ENCODE measurements around the gene CD44. TPM values are rescaled to one million over a fixed set of nuclear protein-coding genes. Genes with fewer than 3 reads are reported as not detected.
A peak's percentile ranks its signal among the peaks of the same experiment; 100 is the strongest.

CD44 gene
- total RNA-seq, 2 donors from 2014 or later, result 698 to 736 TPM

GRCh38 chr11:35242412-35243242 is 103.7 kb downstream of the CD44 start:
- H3K27me3 Mint-ChIP-seq, result peaks cover 0 to 2% of the 10 kb centered on the region in 2 donors
- no peak for DNase-seq (ENCODE audit: low spot score)

GRCh38 chr11:35243774-35244173 is 104.8 kb downstream of the CD44 start:
- Mint-ChIP-seq H3K36me3 (no peaks in the 10 kb centered on the region), H3K4me3 (no peak overlapping the region), H3K9me3 (no peaks in the 10 kb centered on the region), H3K4me1 (ENCODE audit: low read depth in 2 of 2) (peaks cover 29 to 39% of the 10 kb centered on the region in 2 donors), H3K27me3 (peaks cover 0 to 2% of the 10 kb centered on the region in 2 donors), H3K27ac (no peak overlapping the region)
- ATAC-seq, result no peak
- DNase-seq (ENCODE audit: low spot score), result no peak

More at GRCh38 chr11:35242412-35243242, 103.7 kb downstream of the CD44 start:
- no peaks in the 10 kb centered on the region for H3K36me3 Mint-ChIP-seq
- no peak overlapping the region for H3K4me3 Mint-ChIP-seq
- ATAC-seq, result no peak
- peak overlapping the region in 1 of 2 donors; percentile 73 for H3K27ac Mint-ChIP-seq
- H3K4me1 Mint-ChIP-seq (ENCODE audit: low read depth in 2 of 2), result peaks cover 29 to 38% of the 10 kb centered on the region in 2 donors
- H3K9me3 Mint-ChIP-seq, result no peaks in the 10 kb centered on the region

- no peak for ATAC-seq
- Mint-ChIP-seq H3K27me3 (no peaks in the 10 kb centered on the region), H3K27ac (no peak overlapping the region), H3K9me3 (no peaks in the 10 kb centered on the region), H3K4me1 (ENCODE audit: low read depth in 2 of 2) (peaks cover 29 to 39% of the 10 kb centered on the region in 2 donors), H3K36me3 (no peaks in the 10 kb centered on the region), H3K4me3 (no peak overlapping the region)
- DNase-seq (ENCODE audit: low spot score), result no peak
Observed at GRCh38 chr11:35245056-35245455, 106.1 kb downstream of the CD44 start.

- Mint-ChIP-seq H3K9me3 (no peaks in the 10 kb centered on the region), H3K4me1 (ENCODE audit: low read depth in 2 of 2) (peaks cover 29 to 39% of the 10 kb centered on the region in 2 donors), H3K36me3 (no peaks in the 10 kb centered on the region), H3K27me3 (no peaks in the 10 kb centered on the region), H3K4me3 (no peak overlapping the region), H3K27ac (no peak overlapping the region)
- no peak for DNase-seq (ENCODE audit: low spot score)
- no peak for ATAC-seq
Observed at GRCh38 chr11:35245786-35246185, 106.8 kb downstream of the CD44 start.

- Mint-ChIP-seq H3K9me3 (no peaks in the 10 kb centered on the region), H3K36me3 (no peaks in the 10 kb centered on the region), H3K4me3 (no peak overlapping the region), H3K4me1 (ENCODE audit: low read depth in 2 of 2) (peaks cover 29 to 35% of the 10 kb centered on the region in 2 donors), H3K27ac (peak overlapping the region in 1 of 2 donors; percentile 78), H3K27me3 (no peaks in the 10 kb centered on the region)
- ATAC-seq, result no peak
- DNase-seq (ENCODE audit: low spot score), result no peak
Observed at GRCh38 chr11:35246745-35247144, 107.8 kb downstream of the CD44 start.

GRCh38 chr11:35247428-35247827 is 108.5 kb downstream of the CD44 start:
- Mint-ChIP-seq H3K9me3 (no peaks in the 10 kb centered on the region), H3K4me1 (ENCODE audit: low read depth in 2 of 2) (peaks cover 24 to 31% of the 10 kb centered on the region in 2 donors), H3K27me3 (no peaks in the 10 kb centered on the region), H3K36me3 (no peaks in the 10 kb centered on the region), H3K27ac (peak overlapping the region; percentile 21 to 78), H3K4me3 (peak overlapping the region; percentile 18)
- DNase-seq (ENCODE audit: low spot score), result peak; percentile 65
- ATAC-seq, result peak; percentile 76 to 86

- H3K36me3 Mint-ChIP-seq, result no peaks in the 10 kb centered on the region
- peak overlapping the region; percentile 18 for H3K4me3 Mint-ChIP-seq
- peak; percentile 43 to 69 for ATAC-seq
- H3K9me3 Mint-ChIP-seq, result no peaks in the 10 kb centered on the region
- H3K4me1 Mint-ChIP-seq (ENCODE audit: low read depth in 2 of 2), result peaks cover 19 to 26% of the 10 kb centered on the region in 2 donors
- no peaks in the 10 kb centered on the region for H3K27me3 Mint-ChIP-seq
- DNase-seq (ENCODE audit: low spot score), result no peak
- peak overlapping the region; percentile 21 to 78 for H3K27ac Mint-ChIP-seq
Observed at GRCh38 chr11:35247863-35248262, 108.9 kb downstream of the CD44 start.

GRCh38 chr11:35248558-35249323 is 109.8 kb downstream of the CD44 start:
- no peak overlapping the region for H3K27ac Mint-ChIP-seq
- peaks cover 15 to 23% of the 10 kb centered on the region in 2 donors for H3K4me1 Mint-ChIP-seq (ENCODE audit: low read depth in 2 of 2)
- no peak overlapping the region for H3K4me3 Mint-ChIP-seq
- H3K27me3 Mint-ChIP-seq, result no peaks in the 10 kb centered on the region
- H3K9me3 Mint-ChIP-seq, result no peaks in the 10 kb centered on the region
- DNase-seq (ENCODE audit: low spot score) (no peak), ATAC-seq (no peak)
- H3K36me3 Mint-ChIP-seq, result no peaks in the 10 kb centered on the region

- peaks cover 15 to 23% of the 10 kb centered on the region in 2 donors for H3K4me1 Mint-ChIP-seq (ENCODE audit: low read depth in 2 of 2)
- H3K9me3 Mint-ChIP-seq, result peaks cover 1% of the 10 kb centered on the region
- DNase-seq (ENCODE audit: low spot score), result no peak
- H3K36me3 Mint-ChIP-seq, result no peaks in the 10 kb centered on the region
- peak overlapping the region in 1 of 2 donors; percentile 47 for H3K27ac Mint-ChIP-seq
- no peak overlapping the region for H3K4me3 Mint-ChIP-seq
- H3K27me3 Mint-ChIP-seq, result no peaks in the 10 kb centered on the region
- ATAC-seq, result no peak
Observed at GRCh38 chr11:35250192-35250591, 111.2 kb downstream of the CD44 start.

- no peak for DNase-seq (ENCODE audit: low spot score)
- peaks cover 3% of the 10 kb centered on the region for H3K9me3 Mint-ChIP-seq
- H3K4me1 Mint-ChIP-seq (ENCODE audit: low read depth in 2 of 2), result peaks cover 15 to 25% of the 10 kb centered on the region in 2 donors
- H3K36me3 Mint-ChIP-seq, result no peaks in the 10 kb centered on the region
- no peaks in the 10 kb centered on the region for H3K27me3 Mint-ChIP-seq
- H3K4me3 Mint-ChIP-seq, result no peak overlapping the region
- H3K27ac Mint-ChIP-seq, result peak overlapping the region in 1 of 2 donors; percentile 47
- ATAC-seq, result no peak
Observed at GRCh38 chr11:35250621-35251020, 111.7 kb downstream of the CD44 start.

- Mint-ChIP-seq H3K4me3 (no peak overlapping the region), H3K27ac (no peak overlapping the region), H3K36me3 (no peaks in the 10 kb centered on the region), H3K27me3 (no peaks in the 10 kb centered on the region), H3K9me3 (peaks cover 3% of the 10 kb centered on the region), H3K4me1 (ENCODE audit: low read depth in 2 of 2) (peaks cover 22 to 25% of the 10 kb centered on the region in 2 donors)
- DNase-seq (ENCODE audit: low spot score), result no peak
- no peak for ATAC-seq
Observed at GRCh38 chr11:35253237-35253636, 114.3 kb downstream of the CD44 start.

GRCh38 chr11:35255514-35255913 is 116.5 kb downstream of the CD44 start:
- H3K4me1 Mint-ChIP-seq (ENCODE audit: low read depth in 2 of 2), result peaks cover 20% of the 10 kb centered on the region in 2 donors
- ATAC-seq (no peak), DNase-seq (ENCODE audit: low spot score) (no peak)
- H3K36me3 Mint-ChIP-seq, result no peaks in the 10 kb centered on the region
- no peak overlapping the region for H3K4me3 Mint-ChIP-seq
- H3K27me3 Mint-ChIP-seq, result peaks cover 4 to 5% of the 10 kb centered on the region in 2 donors
- peaks cover 3% of the 10 kb centered on the region for H3K9me3 Mint-ChIP-seq
- H3K27ac Mint-ChIP-seq, result peak overlapping the region in 1 of 2 donors; percentile 43

- H3K36me3 Mint-ChIP-seq, result no peaks in the 10 kb centered on the region
- H3K27me3 Mint-ChIP-seq, result peaks cover 7% of the 10 kb centered on the region in 2 donors
- peak overlapping the region; percentile 35 for H3K4me3 Mint-ChIP-seq
- peaks cover 20% of the 10 kb centered on the region in 2 donors for H3K4me1 Mint-ChIP-seq (ENCODE audit: low read depth in 2 of 2)
- H3K9me3 Mint-ChIP-seq, result peaks cover 3% of the 10 kb centered on the region
- peak overlapping the region in 1 of 2 donors; percentile 43 for H3K27ac Mint-ChIP-seq
- DNase-seq (ENCODE audit: low spot score) (no peak), ATAC-seq (no peak)
Observed at GRCh38 chr11:35256296-35256695, 117.3 kb downstream of the CD44 start.

- no peak for DNase-seq (ENCODE audit: low spot score)
- Mint-ChIP-seq H3K4me1 (ENCODE audit: low read depth in 2 of 2) (peaks cover 20% of the 10 kb centered on the region in 2 donors), H3K4me3 (peak overlapping the region; percentile 68), H3K36me3 (no peaks in the 10 kb centered on the region), H3K9me3 (peaks cover 3% of the 10 kb centered on the region), H3K27me3 (peaks cover 7% of the 10 kb centered on the region in 2 donors), H3K27ac (peak overlapping the region; percentile 40 to 43)
- peak; percentile 88 for ATAC-seq
Observed at GRCh38 chr11:35257281-35257680, 118.3 kb downstream of the CD44 start.
